Mesenchymal stem cell (in vitro differentiated cells and primary cell): ENCODE data around the gene HMX1.

Experiments used
- DNase-seq: peaks from one replicate; pipeline ENCODE4 v3.0.0-alpha.2; 2013
- H2AFZ ChIP-seq: one replicate; pipeline ENCODE4 v1.6.1; 2013; ENCODE audit warnings: low read depth, mild to moderate bottlenecking, control low read depth, inconsistent platforms, low read length, moderate library complexity
- H2AK5ac ChIP-seq: 2 replicates; pipeline ENCODE4 v1.6.1; 2013; ENCODE audit warnings: low read length, moderate library complexity, mild to moderate bottlenecking, inconsistent platforms; ENCODE audit not compliant: severe bottlenecking
- H2BK120ac ChIP-seq: one replicate; pipeline ENCODE4 v1.6.1; 2013; ENCODE audit warnings: low read depth, mild to moderate bottlenecking, inconsistent platforms, low read length, moderate library complexity
- H2BK12ac ChIP-seq, 2 experiments: one replicate each; pipeline ENCODE4 v1.6.1; 2013; ENCODE audit warnings: inconsistent platforms in 2 of 2, low read length in 2 of 2, mild to moderate bottlenecking in 2 of 2, moderate library complexity in 2 of 2, control low read depth in 1 of 2
- H2BK15ac ChIP-seq: one replicate; pipeline ENCODE4 v1.6.1; 2013; ENCODE audit warnings: mild to moderate bottlenecking, low read depth, inconsistent platforms; ENCODE audit not compliant: poor library complexity, severe bottlenecking
- H2BK5ac ChIP-seq: 2 replicates; pipeline ENCODE4 v1.6.1; 2013; ENCODE audit warnings: low read depth, mild to moderate bottlenecking, low read length, control low read depth, inconsistent platforms; ENCODE audit not compliant: poor library complexity, severe bottlenecking
- H3K14ac ChIP-seq, 2 experiments: one replicate each; pipeline ENCODE4 v1.6.1; 2013; ENCODE audit warnings: inconsistent platforms in 2 of 2, low read length in 2 of 2, control low read depth in 1 of 2, mild to moderate bottlenecking in 1 of 2, moderate library complexity in 1 of 2
- H3K18ac ChIP-seq, 2 experiments: one replicate each; pipeline ENCODE4 v1.6.1; 2013; ENCODE audit warnings: inconsistent platforms in 2 of 2, low read length in 2 of 2, control low read depth in 1 of 2, low read depth in 1 of 2, mild to moderate bottlenecking in 1 of 2
- H3K23ac ChIP-seq, 2 experiments: one replicate each; pipeline ENCODE4 v1.6.1; 2013; ENCODE audit warnings: inconsistent platforms in 2 of 2, low read length in 2 of 2, mild to moderate bottlenecking in 2 of 2, moderate library complexity in 2 of 2, control low read depth in 1 of 2
- H3K27ac ChIP-seq: 2 replicates; pipeline ENCODE4 v1.5.1; 2013; ENCODE audit warnings: mild to moderate bottlenecking, moderate library complexity, low read length, control low read depth, inconsistent platforms; ENCODE audit not compliant: poor library complexity, severe bottlenecking
- H3K27me3 ChIP-seq, 2 experiments: 2 replicates each; pipeline versions ENCODE4 v1.6.1 to v1.7.0; 2013; ENCODE audit warnings: low read length in 2 of 2, mild to moderate bottlenecking in 2 of 2, moderate library complexity in 2 of 2, control low read depth in 1 of 2, inconsistent platforms in 1 of 2; ENCODE audit not compliant: control insufficient read depth in 1 of 2, insufficient read depth in 1 of 2
- H3K36me3 ChIP-seq, 2 experiments: 2 replicates each; pipeline versions ENCODE4 v1.6.1 to v1.7.0; 2013; ENCODE audit warnings: low read length in 2 of 2, control low read depth in 1 of 2, inconsistent platforms in 1 of 2, low read depth in 1 of 2, mild to moderate bottlenecking in 1 of 2; ENCODE audit not compliant: insufficient read depth in 2 of 2, control insufficient read depth in 1 of 2
- H3K4ac ChIP-seq, 2 experiments: one replicate each; pipeline ENCODE4 v1.6.1; 2013; ENCODE audit warnings: inconsistent platforms in 2 of 2, low read length in 2 of 2, mild to moderate bottlenecking in 2 of 2, moderate library complexity in 2 of 2, control low read depth in 1 of 2, low read depth in 1 of 2
- H3K4me1 ChIP-seq: 2 replicates; pipeline ENCODE4 v1.6.1; 2013; ENCODE audit warnings: low read depth, low read length, control low read depth; ENCODE audit not compliant: control insufficient read depth, insufficient read depth
- H3K4me2 ChIP-seq: 2 replicates; pipeline ENCODE4 v1.6.1; 2013; ENCODE audit warnings: low read length, mild to moderate bottlenecking, inconsistent platforms; ENCODE audit not compliant: poor library complexity, severe bottlenecking
- H3K4me3 ChIP-seq, 2 experiments: 2 replicates each; pipeline versions ENCODE4 v1.5.1 to v1.7.0; 2013; ENCODE audit warnings: low read length in 2 of 2, mild to moderate bottlenecking in 2 of 2, control low read depth in 1 of 2, low read depth in 1 of 2; ENCODE audit not compliant: insufficient read depth in 1 of 2
- H3K79me1 ChIP-seq: replicated peaks from 2 replicates; pipeline ENCODE4 v1.6.1; 2013; ENCODE audit warnings: mild to moderate bottlenecking, control low read depth, low read length, inconsistent platforms; ENCODE audit not compliant: poor library complexity, severe bottlenecking
- H3K9ac ChIP-seq: 2 replicates; pipeline ENCODE4 v1.7.0; 2013; ENCODE audit warnings: mild to moderate bottlenecking, low read length, moderate library complexity
- H3K9me3 ChIP-seq: 2 replicates; pipeline ENCODE4 v1.7.0; 2013; ENCODE audit warnings: mild to moderate bottlenecking, low read length; ENCODE audit not compliant: control insufficient read depth
- H4K8ac ChIP-seq: one replicate; pipeline ENCODE4 v1.6.1; 2013; ENCODE audit warnings: inconsistent platforms, mild to moderate bottlenecking, low read length, moderate library complexity
- H4K91ac ChIP-seq: one replicate; pipeline ENCODE4 v1.6.1; 2013; ENCODE audit warnings: mild to moderate bottlenecking, low read length, inconsistent platforms
- WGBS: methylation state at CpG from one replicate; pipeline ENCODE4 v1.1.7; 2013; ENCODE audit warnings: mixed read lengths; 5-methylcytosine and 5-hydroxymethylcytosine counted together

Gene HMX1

GRCh38 chr4:8879574-8879973, 7.9 kb upstream of the HMX1 start:
- Histone ChIP-seq H2BK15ac (no peak overlapping the region), H3K23ac (no peak overlapping the region), H3K36me3 (no peaks in the 10 kb centered on the region), H3K9me3 (no peaks in the 10 kb centered on the region), H3K14ac (no peak overlapping the region), H3K4ac (no peak overlapping the region), H2AFZ (no peak overlapping the region), H2BK120ac (no peak overlapping the region), H3K9ac (no peak overlapping the region), H2AK5ac (no peak overlapping the region), H3K27ac (no peak overlapping the region), H3K18ac (no peak overlapping the region), H2BK12ac (no peak overlapping the region), H3K4me3 (no peak overlapping the region), H3K27me3 (peaks cover 0 to 88% of the 10 kb centered on the region in 2 experiments), H4K8ac (no peak overlapping the region), H3K4me1 (no peaks in the 10 kb centered on the region), H2BK5ac (no peak overlapping the region), H4K91ac (no peak overlapping the region), H3K79me1 (no peaks in the 10 kb centered on the region), H3K4me2 (no peak overlapping the region)
- WGBS = 80% methylated on average over 8 of the region's 8 CpGs
- no peak for DNase-seq

DNA sequence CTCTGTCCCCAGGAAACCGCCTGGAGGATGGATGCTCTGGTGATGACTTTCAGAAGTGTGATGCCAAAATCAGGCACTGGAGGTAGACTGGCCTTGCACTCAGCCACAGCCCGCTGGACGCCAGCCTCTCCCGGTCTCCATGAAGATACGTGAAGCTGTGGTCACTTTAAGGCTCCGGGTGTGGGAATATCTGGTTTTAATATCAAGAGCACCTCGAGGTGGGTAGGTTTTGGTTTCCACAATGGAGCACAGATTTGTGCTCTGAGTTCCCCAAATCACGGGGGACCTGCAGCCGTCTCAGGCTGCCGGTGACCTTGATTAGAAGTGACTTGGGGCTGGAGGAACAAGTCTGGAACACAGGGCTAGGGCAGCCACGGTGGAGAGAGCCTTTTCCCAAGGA, 6.8 kb upstream of the HMX1 start:
- Histone ChIP-seq H3K79me1 (no peaks in the 10 kb centered on the region), H3K36me3 (no peaks in the 10 kb centered on the region), H2AFZ (no peak overlapping the region), H2BK5ac (no peak overlapping the region), H3K18ac (no peak overlapping the region), H2BK15ac (no peak overlapping the region), H3K9ac (no peak overlapping the region), H3K14ac (no peak overlapping the region), H3K4me2 (no peak overlapping the region), H3K9me3 (no peaks in the 10 kb centered on the region), H4K91ac (no peak overlapping the region), H2BK120ac (no peak overlapping the region), H3K4me1 (no peaks in the 10 kb centered on the region), H3K23ac (no peak overlapping the region), H2BK12ac (no peak overlapping the region), H3K4ac (no peak overlapping the region), H3K27me3 (peaks cover 0 to 89% of the 10 kb centered on the region in 2 experiments), H4K8ac (no peak overlapping the region), H2AK5ac (no peak overlapping the region), H3K4me3 (no peak overlapping the region), H3K27ac (no peak overlapping the region)
- no peak for DNase-seq
- 72% methylated on average over 11 of the region's 11 CpGs for WGBS

- Histone ChIP-seq H2BK5ac (no peak overlapping the region), H3K36me3 (no peaks in the 10 kb centered on the region), H2AK5ac (no peak overlapping the region), H2AFZ (no peak overlapping the region), H3K14ac (no peak overlapping the region), H3K4me3 (no peak overlapping the region), H4K91ac (no peak overlapping the region), H3K4me2 (no peak overlapping the region), H3K4ac (no peak overlapping the region), H2BK120ac (no peak overlapping the region), H2BK15ac (no peak overlapping the region), H3K27me3 (peaks cover 0 to 92% of the 10 kb centered on the region in 2 experiments), H2BK12ac (no peak overlapping the region), H3K79me1 (no peaks in the 10 kb centered on the region), H4K8ac (no peak overlapping the region), H3K9me3 (no peaks in the 10 kb centered on the region), H3K27ac (no peak overlapping the region), H3K9ac (no peak overlapping the region), H3K4me1 (no peaks in the 10 kb centered on the region), H3K18ac (no peak overlapping the region), H3K23ac (no peak overlapping the region)
- 25% methylated on average over 12 of the region's 12 CpGs for WGBS
- no peak for DNase-seq
Measured at GRCh38 chr4:8877780-8878040, 6.1 kb upstream of the HMX1 start.

- Histone ChIP-seq H3K14ac (no peak overlapping the region), H3K9me3 (no peaks in the 10 kb centered on the region), H4K8ac (no peak overlapping the region), H3K79me1 (no peaks in the 10 kb centered on the region), H3K27me3 (peaks cover 0 to 95% of the 10 kb centered on the region in 2 experiments), H3K36me3 (no peaks in the 10 kb centered on the region), H2BK12ac (no peak overlapping the region), H3K4me2 (no peak overlapping the region), H2BK15ac (no peak overlapping the region), H3K18ac (no peak overlapping the region), H3K23ac (no peak overlapping the region), H3K4me1 (no peaks in the 10 kb centered on the region), H2BK120ac (no peak overlapping the region), H2AK5ac (no peak overlapping the region), H3K27ac (no peak overlapping the region), H2AFZ (no peak overlapping the region), H2BK5ac (no peak overlapping the region), H3K9ac (no peak overlapping the region), H3K4me3 (no peak overlapping the region), H4K91ac (no peak overlapping the region), H3K4ac (no peak overlapping the region)
- DNase-seq = no peak
- 50% methylated on average over 10 of the region's 11 CpGs for WGBS
Measured at GRCh38 chr4:8876982-8877779, 5.5 kb upstream of the HMX1 start.
